ENCODE data around the gene ENDOG.
"Not testable (repeated sequence)": the region's sequence is repeated elsewhere in the genome, so short reads cannot be mapped to it uniquely, and the experiment has no call there.

Gene ENDOG

DNA sequence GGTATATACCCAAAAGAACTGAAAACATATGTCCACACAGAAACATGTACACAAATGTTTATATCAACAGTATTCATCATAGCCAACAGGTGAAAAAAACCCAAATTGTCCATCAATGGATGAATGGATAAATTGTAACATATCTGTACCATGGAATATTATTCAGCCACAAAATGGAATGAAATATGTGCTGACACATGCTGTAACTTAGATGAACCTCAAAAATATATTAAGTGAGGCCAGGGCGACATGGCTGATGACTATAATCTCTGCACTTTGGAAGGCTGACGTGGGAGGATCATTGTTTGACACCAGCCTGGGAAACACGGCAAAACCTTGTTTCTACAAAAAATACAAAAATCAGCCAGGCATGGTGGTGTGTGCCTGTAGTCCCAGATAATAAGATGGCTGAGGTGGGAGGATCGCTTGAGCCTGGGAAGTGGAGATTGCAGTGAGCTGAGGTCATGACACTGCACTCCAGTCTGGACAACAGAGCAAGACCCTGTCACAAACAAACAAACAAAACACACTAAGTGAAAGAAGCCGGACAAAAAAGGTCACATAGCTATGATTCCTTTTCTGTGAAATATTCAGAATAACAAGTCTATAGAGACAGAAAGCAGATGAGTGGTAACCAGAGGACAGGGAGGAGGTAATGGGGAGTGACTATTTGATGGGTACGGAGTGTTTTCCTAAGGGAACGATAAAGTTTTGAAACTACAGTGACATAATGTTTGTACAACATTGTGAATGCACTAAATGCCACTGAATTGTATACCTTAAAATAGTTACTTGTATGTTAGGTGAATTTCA, 52.0 kb downstream of the ENDOG start:
- DNase-seq: no peak

DNA sequence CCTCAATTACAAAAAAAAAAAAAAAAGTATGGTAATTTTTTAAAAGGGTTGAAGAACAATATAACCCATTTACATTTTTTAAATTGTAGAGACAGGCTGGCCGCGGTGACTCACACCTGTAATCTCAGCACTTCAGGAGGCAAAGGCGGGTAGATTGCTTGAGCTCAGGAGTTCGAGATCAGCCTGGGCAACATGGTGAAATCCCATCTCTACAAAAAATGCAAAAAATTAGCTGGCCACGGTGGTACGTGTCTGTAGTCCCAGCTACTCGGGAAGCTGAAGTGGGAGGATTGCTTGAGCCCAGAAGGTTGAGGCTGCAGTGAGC, 52.6 kb downstream of the ENDOG start:
- not testable (repeated sequence) for DNase-seq

Measured in T1000 (cell line).